ENCODE data around the gene CDC25A. TPM values are rescaled to one million over a fixed set of nuclear protein-coding genes. Genes with fewer than 3 reads are reported as not detected.

Gene CDC25A
- total RNA-seq, 4 donors from 2014 or later, result 0.40 to 1.7 TPM; not detected in 2

- 75 to 80% methylated on average over 5 to 6 of the region's 6 CpGs for WGBS, 2 donors (ENCODE audit: low coverage in 1 of 2)
- ATAC-seq, result no peak
- no peak overlapping the region for H3K27ac ChIP-seq
- H3K36me3 ChIP-seq, result no peaks in the 10 kb centered on the region
- H3K4me3 ChIP-seq, result no peak overlapping the region
- no peaks in the 10 kb centered on the region for H3K4me1 ChIP-seq
- TF ChIP-seq POLR2AphosphoS5 (IDR thresholded peaks at IDR 0.05) (no peak), POLR2A (IDR thresholded peaks at IDR 0.05) (no peak), EP300 (IDR thresholded peaks at IDR 0.05) (no peak)
- TF ChIP-seq, protein P1, sequence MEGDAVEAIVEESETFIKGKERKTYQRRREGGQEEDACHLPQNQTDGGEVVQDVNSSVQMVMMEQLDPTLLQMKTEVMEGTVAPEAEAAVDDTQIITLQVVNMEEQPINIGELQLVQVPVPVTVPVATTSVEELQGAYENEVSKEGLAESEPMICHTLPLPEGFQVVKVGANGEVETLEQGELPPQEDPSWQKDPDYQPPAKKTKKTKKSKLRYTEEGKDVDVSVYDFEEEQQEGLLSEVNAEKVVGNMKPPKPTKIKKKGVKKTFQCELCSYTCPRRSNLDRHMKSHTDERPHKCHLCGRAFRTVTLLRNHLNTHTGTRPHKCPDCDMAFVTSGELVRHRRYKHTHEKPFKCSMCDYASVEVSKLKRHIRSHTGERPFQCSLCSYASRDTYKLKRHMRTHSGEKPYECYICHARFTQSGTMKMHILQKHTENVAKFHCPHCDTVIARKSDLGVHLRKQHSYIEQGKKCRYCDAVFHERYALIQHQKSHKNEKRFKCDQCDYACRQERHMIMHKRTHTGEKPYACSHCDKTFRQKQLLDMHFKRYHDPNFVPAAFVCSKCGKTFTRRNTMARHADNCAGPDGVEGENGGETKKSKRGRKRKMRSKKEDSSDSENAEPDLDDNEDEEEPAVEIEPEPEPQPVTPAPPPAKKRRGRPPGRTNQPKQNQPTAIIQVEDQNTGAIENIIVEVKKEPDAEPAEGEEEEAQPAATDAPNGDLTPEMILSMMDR (IDR thresholded peaks at IDR 0.05), result no peak
- H3K9me3 ChIP-seq, result no peaks in the 10 kb centered on the region
- H3K27me3 ChIP-seq, result no peaks in the 10 kb centered on the region
These were observed 14.4 kb upstream of the CDC25A start for GRCh38 chr3:48202632-48203031.

DNA sequence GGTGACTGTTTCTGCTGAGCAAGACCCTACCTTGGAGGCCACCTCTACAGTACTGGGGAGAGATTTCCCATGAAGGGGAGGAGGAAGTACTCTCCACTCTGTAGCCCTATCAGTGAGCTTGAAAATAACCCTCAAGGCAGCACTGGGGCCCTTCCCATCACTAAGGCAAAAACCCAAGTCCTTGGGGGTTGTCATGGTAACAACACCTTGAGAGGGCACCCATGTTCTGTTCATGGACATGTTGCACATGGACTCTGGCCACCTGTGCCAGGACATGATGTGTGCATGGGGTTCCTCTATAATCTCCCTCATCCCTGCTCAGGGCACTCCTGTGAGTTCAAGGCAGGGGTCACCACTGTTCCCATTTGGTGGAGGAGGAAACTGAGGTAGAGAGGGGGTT, 10.9 kb upstream of the CDC25A start:
- no peak for ATAC-seq
- no peak overlapping the region for H3K27ac ChIP-seq
- no peaks in the 10 kb centered on the region for H3K27me3 ChIP-seq
- no peaks in the 10 kb centered on the region for H3K4me1 ChIP-seq
- no peaks in the 10 kb centered on the region for H3K36me3 ChIP-seq
- TF ChIP-seq EP300 (IDR thresholded peaks at IDR 0.05), result no peak
- TF ChIP-seq POLR2AphosphoS5 (IDR thresholded peaks at IDR 0.05), result no peak
- TF ChIP-seq, protein P1 (IDR thresholded peaks at IDR 0.05), result no peak
- TF ChIP-seq POLR2A (IDR thresholded peaks at IDR 0.05), result no peak
- no peaks in the 10 kb centered on the region for H3K9me3 ChIP-seq
- H3K4me3 ChIP-seq, result no peak overlapping the region

DNA sequence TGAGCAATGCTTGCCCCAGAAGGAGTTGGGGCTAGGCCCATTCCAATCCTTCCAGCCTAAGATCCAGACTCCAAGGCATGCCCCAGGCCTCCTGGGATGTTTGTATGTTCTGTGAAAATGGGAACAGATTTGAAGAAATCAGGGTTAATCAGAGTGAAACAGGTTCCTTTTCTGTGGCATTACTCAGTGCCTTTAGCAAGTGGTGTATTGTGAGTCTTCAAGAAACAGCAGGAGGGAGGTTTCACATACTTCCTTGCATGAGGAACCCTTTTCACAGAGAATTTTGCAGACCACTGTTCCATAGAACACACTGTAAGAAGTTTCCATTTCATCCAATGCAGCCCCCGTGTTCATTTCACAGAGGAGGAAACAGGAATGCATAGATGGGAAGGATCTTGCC, 8.4 kb upstream of the CDC25A start:
- Histone ChIP-seq H3K27me3 (no peaks in the 10 kb centered on the region), H3K36me3 (no peaks in the 10 kb centered on the region), H3K4me1 (no peaks in the 10 kb centered on the region), H3K9me3 (no peaks in the 10 kb centered on the region), H3K27ac (no peak overlapping the region), H3K4me3 (no peak overlapping the region)
- ATAC-seq, result no peak
- TF ChIP-seq, protein P1 (IDR thresholded peaks at IDR 0.05), result no peak
- TF ChIP-seq POLR2AphosphoS5 (IDR thresholded peaks at IDR 0.05) (no peak), POLR2A (IDR thresholded peaks at IDR 0.05) (no peak), EP300 (IDR thresholded peaks at IDR 0.05) (no peak)
- no CpG with 5 or more reads among the region's 1 CpG for WGBS, 2 donors (ENCODE audit: low coverage in 1 of 2)

DNA sequence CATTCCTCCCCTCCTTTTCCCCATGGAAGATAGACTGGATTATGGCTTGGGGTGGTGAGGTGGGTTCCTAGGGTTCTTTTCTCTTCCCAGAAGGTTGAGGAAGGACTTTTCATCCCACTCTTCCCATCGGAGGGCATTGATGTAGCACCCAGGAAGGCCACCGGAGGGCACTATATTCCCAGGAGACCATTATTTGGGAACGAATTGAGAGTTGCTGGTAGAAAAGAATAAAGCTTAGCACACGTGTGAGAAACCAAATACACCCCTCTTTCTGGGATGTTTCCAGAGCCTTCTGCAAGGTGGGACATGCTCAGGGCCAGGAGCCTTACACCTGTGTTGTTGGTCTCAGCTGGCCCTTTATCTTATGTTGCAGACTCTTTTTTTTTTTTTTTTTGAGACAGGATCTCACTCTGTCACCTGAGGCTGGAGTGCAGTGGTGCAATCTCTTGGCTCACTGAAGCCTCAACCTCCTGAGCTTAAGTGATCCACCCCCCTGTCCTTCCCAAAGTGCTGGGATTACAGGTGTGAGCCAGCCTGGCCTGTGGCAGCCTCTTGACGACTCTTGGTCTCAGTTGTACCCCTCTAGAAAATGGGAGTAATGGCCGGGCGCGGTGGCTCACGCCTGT, 6.3 kb upstream of the CDC25A start:
- no peaks in the 10 kb centered on the region for H3K27me3 ChIP-seq
- H3K4me3 ChIP-seq, result no peak overlapping the region
- peak; percentile 53 for ATAC-seq
- H3K36me3 ChIP-seq, result no peaks in the 10 kb centered on the region
- TF ChIP-seq, protein P1 (IDR thresholded peaks at IDR 0.05), result peak in 3 of 4 experiments; percentile 56 to 68 (median 56)
- no peak for TF ChIP-seq POLR2A (IDR thresholded peaks at IDR 0.05)
- H3K4me1 ChIP-seq, result no peaks in the 10 kb centered on the region
- H3K9me3 ChIP-seq, result no peaks in the 10 kb centered on the region
- WGBS, 2 donors (ENCODE audit: low coverage in 1 of 2), result 8 to 12% methylated on average over 3 to 4 of the region's 9 CpGs
- no peak overlapping the region for H3K27ac ChIP-seq

- no peaks in the 10 kb centered on the region for H3K27me3 ChIP-seq
- no peaks in the 10 kb centered on the region for H3K36me3 ChIP-seq
- 93% methylated on average over 3 of the region's 3 CpGs; no CpG with 5 or more reads in 1 of the 2 donors for WGBS, 2 donors (ENCODE audit: low coverage in 1 of 2)
- H3K9me3 ChIP-seq, result no peaks in the 10 kb centered on the region
- H3K27ac ChIP-seq, result no peak overlapping the region
- ATAC-seq, result no peak
- TF ChIP-seq POLR2A (IDR thresholded peaks at IDR 0.05), result no peak
- no peak for TF ChIP-seq POLR2AphosphoS5 (IDR thresholded peaks at IDR 0.05)
- TF ChIP-seq EP300 (IDR thresholded peaks at IDR 0.05), result no peak
- TF ChIP-seq, protein P1 (IDR thresholded peaks at IDR 0.05), result no peak
- peaks cover 0 to 20% (median 11%) of the 10 kb centered on the region in 3 donors for H3K4me1 ChIP-seq
- H3K4me3 ChIP-seq, result no peak overlapping the region
These were observed 2.7 kb upstream of the CDC25A start for GRCh38 chr3:48190911-48191310.
